SK-N-SH treated with all-trans-retinoic acid at 6 μM for 48 hours (cell line): ENCODE results near the gene TNRC6B.

Source experiments
- ATAC-seq: fragments of 200-7000 bp; cut with Tn5 transposase; 3 replicates; pipeline ENCODE4 v1.9.1; 2020; ENCODE audit warnings: mild to moderate bottlenecking, moderate library complexity
- ARNTL ChIP-seq: fragments of 450-650 bp; formaldehyde crosslinking; IDR thresholded peaks from 2 replicates; pipeline ENCODE4 v1.5.0; 2020; ENCODE audit warnings: low read depth, mild to moderate bottlenecking, moderate library complexity, borderline replicate concordance
- BACH2 ChIP-seq: fragments of 250-450 bp; sonication (Bioruptor Pico); IDR thresholded peaks from 2 replicates; pipeline ENCODE4 v1.9.0; 2021; ENCODE audit warnings: mild to moderate bottlenecking, borderline replicate concordance
- CSDC2 ChIP-seq: fragments of 250-450 bp; sonication (Bioruptor Pico); IDR thresholded peaks from 2 replicates; pipeline ENCODE4 v1.5.0; 2020; ENCODE audit warnings: mild to moderate bottlenecking, moderate library complexity
- GLIS3 ChIP-seq: fragments of 250-450 bp; sonication (Bioruptor Pico); IDR thresholded peaks from 2 replicates; pipeline ENCODE4 v1.5.0; 2020; ENCODE audit warnings: mild to moderate bottlenecking, moderate library complexity
- ISL1 ChIP-seq: fragments of 250-450 bp; sonication (Bioruptor Pico); IDR thresholded peaks from 2 replicates; pipeline ENCODE4 v2.1.2; 2022; ENCODE audit warnings: mild to moderate bottlenecking, moderate library complexity
- PPARA ChIP-seq: fragments of 250-450 bp; sonication (Bioruptor Pico); IDR thresholded peaks from 2 replicates; pipeline ENCODE4 v1.5.0; 2020; ENCODE audit warnings: mild to moderate bottlenecking, borderline replicate concordance
- RARB ChIP-seq: fragments of 250-450 bp; sonication (Bioruptor Pico); IDR thresholded peaks from 2 replicates; pipeline ENCODE4 v1.8.0; 2021; ENCODE audit warnings: mild to moderate bottlenecking, moderate library complexity
- SNAI2 ChIP-seq: fragments of 250-450 bp; sonication (Bioruptor Pico); IDR thresholded peaks from 2 replicates; pipeline ENCODE4 v1.5.0; 2020; ENCODE audit warnings: mild to moderate bottlenecking, moderate library complexity
- TCF4 ChIP-seq: fragments of 250-450 bp; sonication (Bioruptor Pico); IDR thresholded peaks from 2 replicates; pipeline ENCODE4 v1.8.0; 2021; ENCODE audit warnings: mild to moderate bottlenecking, moderate library complexity, borderline replicate concordance
- TOX ChIP-seq: fragments of 250-450 bp; sonication (Bioruptor Pico); IDR thresholded peaks from 2 replicates; pipeline ENCODE4 v1.8.0; 2021; ENCODE audit warnings: mild to moderate bottlenecking, moderate library complexity, borderline replicate concordance
- ZFP3 ChIP-seq: fragments of 250-450 bp; sonication (Bioruptor Pico); IDR thresholded peaks from 2 replicates; pipeline ENCODE4 v1.5.0; 2020; ENCODE audit warnings: mild to moderate bottlenecking, moderate library complexity
- ZFP30 ChIP-seq: fragments of 450-650 bp; formaldehyde crosslinking; IDR thresholded peaks from 2 replicates; pipeline ENCODE4 v1.5.0; 2022; ENCODE audit warnings: mild to moderate bottlenecking, moderate library complexity
- ZNF565 ChIP-seq: fragments of 450-650 bp; formaldehyde crosslinking; conservative IDR thresholded peaks from 2 replicates; pipeline ENCODE4 v1.5.0; 2020; ENCODE audit warnings: low read depth, mild to moderate bottlenecking, moderate library complexity
- ZNF70 ChIP-seq: fragments of 450-650 bp; formaldehyde crosslinking; IDR thresholded peaks from 2 replicates; pipeline ENCODE4 v1.5.0; 2020; ENCODE audit warnings: mild to moderate bottlenecking, moderate library complexity
- ZNF8 ChIP-seq: fragments of 450-650 bp; formaldehyde crosslinking; IDR thresholded peaks from 2 replicates; pipeline ENCODE4 v1.5.0; 2020; ENCODE audit warnings: mild to moderate bottlenecking, moderate library complexity
- TF ChIP-seq, protein P1 (sequence below): fragments of 250-450 bp; sonication (Bioruptor Pico); IDR thresholded peaks from 2 replicates; pipeline ENCODE4 v1.8.0; 2021; ENCODE audit warnings: low read depth, mild to moderate bottlenecking, moderate library complexity, borderline replicate concordance
- TF ChIP-seq, protein P2 (sequence below): fragments of 250-450 bp; sonication (Bioruptor Pico); IDR thresholded peaks from 2 replicates; pipeline ENCODE4 v1.8.0; 2020; ENCODE audit warnings: mild to moderate bottlenecking, moderate library complexity, borderline replicate concordance
- TF ChIP-seq, protein P3 (sequence below): fragments of 250-450 bp; sonication (Bioruptor Pico); IDR thresholded peaks from 2 replicates; pipeline ENCODE4 v1.5.1; 2021; ENCODE audit warnings: mild to moderate bottlenecking, moderate library complexity
- TF ChIP-seq, protein P4 (sequence below): fragments of 250-450 bp; sonication (Bioruptor Pico); IDR thresholded peaks from 2 replicates; pipeline ENCODE4 v1.5.1; 2020; ENCODE audit warnings: low read depth, mild to moderate bottlenecking, moderate library complexity

TNRC6B gene

GRCh38 chr22:40279017-40279416, 101.3 kb downstream of the TNRC6B start:
- no peak for ATAC-seq
- TF ChIP-seq BACH2 (CRISPR knock-in tag) (no peak), ZNF70 (CRISPR knock-in tag) (no peak), TCF4 (CRISPR knock-in tag) (no peak), ZFP30 (CRISPR knock-in tag) (no peak), SNAI2 (CRISPR knock-in tag) (no peak), RARB (CRISPR knock-in tag) (no peak), ZNF565 (CRISPR knock-in tag) (no peak), CSDC2 (CRISPR knock-in tag) (no peak), ARNTL (CRISPR knock-in tag) (no peak)
- TF ChIP-seq, protein P1, sequence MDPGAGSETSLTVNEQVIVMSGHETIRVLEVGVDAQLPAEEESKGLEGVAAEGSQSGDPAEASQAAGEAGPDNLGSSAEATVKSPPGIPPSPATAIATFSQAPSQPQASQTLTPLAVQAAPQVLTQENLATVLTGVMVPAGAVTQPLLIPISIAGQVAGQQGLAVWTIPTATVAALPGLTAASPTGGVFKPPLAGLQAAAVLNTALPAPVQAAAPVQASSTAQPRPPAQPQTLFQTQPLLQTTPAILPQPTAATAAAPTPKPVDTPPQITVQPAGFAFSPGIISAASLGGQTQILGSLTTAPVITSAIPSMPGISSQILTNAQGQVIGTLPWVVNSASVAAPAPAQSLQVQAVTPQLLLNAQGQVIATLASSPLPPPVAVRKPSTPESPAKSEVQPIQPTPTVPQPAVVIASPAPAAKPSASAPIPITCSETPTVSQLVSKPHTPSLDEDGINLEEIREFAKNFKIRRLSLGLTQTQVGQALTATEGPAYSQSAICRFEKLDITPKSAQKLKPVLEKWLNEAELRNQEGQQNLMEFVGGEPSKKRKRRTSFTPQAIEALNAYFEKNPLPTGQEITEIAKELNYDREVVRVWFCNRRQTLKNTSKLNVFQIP: no peak
- TF ChIP-seq, protein P2, sequence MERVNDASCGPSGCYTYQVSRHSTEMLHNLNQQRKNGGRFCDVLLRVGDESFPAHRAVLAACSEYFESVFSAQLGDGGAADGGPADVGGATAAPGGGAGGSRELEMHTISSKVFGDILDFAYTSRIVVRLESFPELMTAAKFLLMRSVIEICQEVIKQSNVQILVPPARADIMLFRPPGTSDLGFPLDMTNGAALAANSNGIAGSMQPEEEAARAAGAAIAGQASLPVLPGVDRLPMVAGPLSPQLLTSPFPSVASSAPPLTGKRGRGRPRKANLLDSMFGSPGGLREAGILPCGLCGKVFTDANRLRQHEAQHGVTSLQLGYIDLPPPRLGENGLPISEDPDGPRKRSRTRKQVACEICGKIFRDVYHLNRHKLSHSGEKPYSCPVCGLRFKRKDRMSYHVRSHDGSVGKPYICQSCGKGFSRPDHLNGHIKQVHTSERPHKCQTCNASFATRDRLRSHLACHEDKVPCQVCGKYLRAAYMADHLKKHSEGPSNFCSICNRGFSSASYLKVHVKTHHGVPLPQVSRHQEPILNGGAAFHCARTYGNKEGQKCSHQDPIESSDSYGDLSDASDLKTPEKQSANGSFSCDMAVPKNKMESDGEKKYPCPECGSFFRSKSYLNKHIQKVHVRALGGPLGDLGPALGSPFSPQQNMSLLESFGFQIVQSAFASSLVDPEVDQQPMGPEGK (CRISPR knock-in tag): no peak
- TF ChIP-seq, protein P3, sequence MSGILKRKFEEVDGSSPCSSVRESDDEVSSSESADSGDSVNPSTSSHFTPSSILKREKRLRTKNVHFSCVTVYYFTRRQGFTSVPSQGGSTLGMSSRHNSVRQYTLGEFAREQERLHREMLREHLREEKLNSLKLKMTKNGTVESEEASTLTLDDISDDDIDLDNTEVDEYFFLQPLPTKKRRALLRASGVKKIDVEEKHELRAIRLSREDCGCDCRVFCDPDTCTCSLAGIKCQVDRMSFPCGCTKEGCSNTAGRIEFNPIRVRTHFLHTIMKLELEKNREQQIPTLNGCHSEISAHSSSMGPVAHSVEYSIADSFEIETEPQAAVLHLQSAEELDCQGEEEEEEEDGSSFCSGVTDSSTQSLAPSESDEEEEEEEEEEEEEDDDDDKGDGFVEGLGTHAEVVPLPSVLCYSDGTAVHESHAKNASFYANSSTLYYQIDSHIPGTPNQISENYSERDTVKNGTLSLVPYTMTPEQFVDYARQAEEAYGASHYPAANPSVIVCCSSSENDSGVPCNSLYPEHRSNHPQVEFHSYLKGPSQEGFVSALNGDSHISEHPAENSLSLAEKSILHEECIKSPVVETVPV (CRISPR knock-in tag): no peak

DNA sequence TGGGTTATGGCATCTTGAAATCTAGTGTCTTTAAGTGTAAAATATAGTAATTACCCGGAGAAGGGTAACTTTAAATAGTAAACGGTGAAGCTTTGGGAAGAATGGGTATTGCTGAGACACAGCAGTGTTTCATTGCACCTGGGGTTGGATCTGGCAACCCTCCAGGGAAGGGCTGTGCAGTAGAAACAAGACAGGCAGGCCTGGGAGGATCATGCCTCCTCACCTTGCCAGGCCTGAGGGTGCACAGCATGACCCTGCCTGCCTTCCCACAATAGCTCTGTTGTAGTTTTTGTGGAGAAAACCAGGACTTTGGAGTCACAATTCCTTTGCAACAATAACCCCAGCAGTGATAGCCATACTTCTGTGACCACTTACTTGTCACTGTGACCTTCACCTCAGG, 104.0 kb downstream of the TNRC6B start:
- ATAC-seq: no peak
- TF ChIP-seq ZNF70 (CRISPR knock-in tag) (no peak), ZNF565 (CRISPR knock-in tag) (no peak), ZFP30 (CRISPR knock-in tag) (no peak)
- TF ChIP-seq, protein P2 (CRISPR knock-in tag): no peak

GRCh38 chr22:40285513-40285912, 107.8 kb downstream of the TNRC6B start:
- TF ChIP-seq GLIS3 (CRISPR knock-in tag) (no peak), CSDC2 (CRISPR knock-in tag) (no peak), TOX (CRISPR knock-in tag) (no peak), ZNF8 (no peak), SNAI2 (CRISPR knock-in tag) (no peak), BACH2 (CRISPR knock-in tag) (no peak)

DNA sequence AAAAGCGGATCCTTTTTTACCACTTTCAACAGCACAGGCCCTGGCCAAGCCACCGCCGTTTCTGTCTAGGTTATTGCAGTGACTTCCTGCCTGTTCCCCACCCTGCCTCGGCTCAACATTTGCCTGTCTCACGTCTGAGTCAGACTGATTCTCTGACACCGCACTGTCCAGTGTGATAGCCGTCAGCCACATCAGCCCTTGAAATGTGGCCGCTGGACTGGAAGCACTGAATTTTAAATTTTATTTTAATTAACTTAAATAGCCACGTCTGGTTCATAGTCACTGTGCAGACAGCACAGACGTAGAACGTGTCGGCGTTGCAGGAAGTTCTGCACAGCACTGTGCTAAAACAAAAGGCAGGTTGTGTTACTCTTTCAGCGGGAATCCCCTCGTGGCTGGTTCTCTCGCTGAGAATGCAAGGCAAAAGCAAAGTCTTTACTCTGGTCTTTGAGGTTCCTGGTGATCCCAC, 112.3 kb downstream of the TNRC6B start:
- TF ChIP-seq ISL1 (CRISPR knock-in tag): no peak
- no peak for TF ChIP-seq PPARA
- TF ChIP-seq TOX (CRISPR knock-in tag): no peak
- TF ChIP-seq BACH2 (CRISPR knock-in tag): no peak
- TF ChIP-seq, protein P4, sequence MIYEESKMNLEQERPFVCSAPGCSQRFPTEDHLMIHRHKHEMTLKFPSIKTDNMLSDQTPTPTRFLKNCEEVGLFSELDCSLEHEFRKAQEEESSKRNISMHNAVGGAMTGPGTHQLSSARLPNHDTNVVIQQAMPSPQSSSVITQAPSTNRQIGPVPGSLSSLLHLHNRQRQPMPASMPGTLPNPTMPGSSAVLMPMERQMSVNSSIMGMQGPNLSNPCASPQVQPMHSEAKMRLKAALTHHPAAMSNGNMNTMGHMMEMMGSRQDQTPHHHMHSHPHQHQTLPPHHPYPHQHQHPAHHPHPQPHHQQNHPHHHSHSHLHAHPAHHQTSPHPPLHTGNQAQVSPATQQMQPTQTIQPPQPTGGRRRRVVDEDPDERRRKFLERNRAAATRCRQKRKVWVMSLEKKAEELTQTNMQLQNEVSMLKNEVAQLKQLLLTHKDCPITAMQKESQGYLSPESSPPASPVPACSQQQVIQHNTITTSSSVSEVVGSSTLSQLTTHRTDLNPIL (CRISPR knock-in tag): no peak
- TF ChIP-seq RARB (CRISPR knock-in tag): no peak
- TF ChIP-seq, protein P1: no peak
- TF ChIP-seq ZFP3: no peak
- ATAC-seq: peak; percentile 77

More at GRCh38 chr22:40285513-40285912, 107.8 kb downstream of the TNRC6B start:
- ATAC-seq: no peak
